ENCODE measurements around the gene GPATCH8.

The GPATCH8 gene

DNA sequence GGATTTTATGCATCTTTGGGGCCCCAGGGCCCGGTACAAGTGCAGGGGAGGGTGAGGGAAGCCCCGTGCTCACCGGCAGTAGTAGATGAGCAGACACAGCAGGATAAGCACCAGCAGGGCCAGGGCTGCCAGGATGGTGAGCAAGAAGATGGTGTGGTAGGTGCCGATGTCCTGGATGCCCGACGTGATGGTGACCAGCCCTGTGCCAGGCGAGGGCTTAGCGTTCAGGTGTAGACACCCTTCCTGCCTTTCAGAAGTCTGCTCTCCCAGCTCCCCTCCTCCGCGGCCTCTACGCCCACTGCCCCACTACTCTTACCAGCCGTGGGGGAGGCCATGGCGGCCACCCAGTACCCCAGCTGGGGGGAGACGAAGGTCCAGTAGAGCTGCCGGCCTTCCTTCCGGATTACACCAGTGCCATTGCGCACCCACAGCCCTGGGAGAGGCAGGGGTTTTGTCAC lies 147.5 kb downstream of the GPATCH8 start:
- DNase-seq (ENCODE audit: low read depth in 2 of 2) = no peak

DNA sequence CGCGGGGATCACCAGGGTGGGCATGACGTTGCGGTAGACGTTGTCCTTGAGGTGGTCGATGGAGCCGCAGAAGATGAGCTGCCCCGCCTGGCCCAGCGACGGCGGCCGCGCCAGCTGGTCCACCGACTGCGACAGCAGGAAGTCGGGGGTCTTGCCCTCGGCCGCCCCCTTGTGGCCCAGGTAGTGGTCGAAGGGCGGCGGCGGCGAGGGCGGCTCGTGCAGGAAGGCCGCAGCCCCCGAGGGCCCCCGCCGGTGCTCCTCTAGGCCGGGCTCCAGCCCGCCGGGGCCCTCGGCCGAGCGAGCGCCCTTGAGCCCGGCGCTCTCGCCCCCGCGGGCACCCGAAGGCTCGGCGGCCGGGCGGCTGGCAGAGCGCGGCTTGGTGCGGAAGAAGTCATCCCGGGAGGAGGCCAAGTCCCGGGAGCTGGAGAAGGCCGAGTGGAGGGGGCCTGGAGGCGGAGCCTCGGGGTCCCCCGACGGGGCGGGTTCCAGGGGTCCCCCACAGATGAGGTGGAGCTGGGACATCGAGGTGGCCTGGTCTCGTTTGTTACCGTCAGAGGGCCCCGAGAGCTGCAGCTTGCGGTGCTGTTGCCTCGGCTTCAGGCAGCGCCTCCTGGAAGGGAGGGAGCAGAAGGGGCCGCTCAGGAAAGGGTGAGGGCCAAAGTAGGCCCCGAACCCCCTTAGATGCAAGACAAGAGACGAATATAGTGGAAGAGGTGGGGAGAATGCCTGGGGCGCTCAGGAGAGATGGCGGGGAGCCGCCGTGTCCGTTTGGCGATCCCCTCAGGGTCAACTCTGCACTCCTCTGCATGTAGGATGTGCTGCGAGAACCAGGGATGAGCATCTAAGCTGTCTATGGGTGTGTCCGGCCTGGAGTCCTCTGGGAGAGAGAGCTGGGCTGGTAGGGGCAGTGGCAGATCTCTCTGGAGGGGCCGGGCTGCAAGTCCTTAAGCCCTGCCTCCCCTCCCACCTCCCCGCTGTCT lies 148.3 kb downstream of the GPATCH8 start:
- DNase-seq (ENCODE audit: low read depth in 2 of 2) = peak; percentile 20 to 49

DNA sequence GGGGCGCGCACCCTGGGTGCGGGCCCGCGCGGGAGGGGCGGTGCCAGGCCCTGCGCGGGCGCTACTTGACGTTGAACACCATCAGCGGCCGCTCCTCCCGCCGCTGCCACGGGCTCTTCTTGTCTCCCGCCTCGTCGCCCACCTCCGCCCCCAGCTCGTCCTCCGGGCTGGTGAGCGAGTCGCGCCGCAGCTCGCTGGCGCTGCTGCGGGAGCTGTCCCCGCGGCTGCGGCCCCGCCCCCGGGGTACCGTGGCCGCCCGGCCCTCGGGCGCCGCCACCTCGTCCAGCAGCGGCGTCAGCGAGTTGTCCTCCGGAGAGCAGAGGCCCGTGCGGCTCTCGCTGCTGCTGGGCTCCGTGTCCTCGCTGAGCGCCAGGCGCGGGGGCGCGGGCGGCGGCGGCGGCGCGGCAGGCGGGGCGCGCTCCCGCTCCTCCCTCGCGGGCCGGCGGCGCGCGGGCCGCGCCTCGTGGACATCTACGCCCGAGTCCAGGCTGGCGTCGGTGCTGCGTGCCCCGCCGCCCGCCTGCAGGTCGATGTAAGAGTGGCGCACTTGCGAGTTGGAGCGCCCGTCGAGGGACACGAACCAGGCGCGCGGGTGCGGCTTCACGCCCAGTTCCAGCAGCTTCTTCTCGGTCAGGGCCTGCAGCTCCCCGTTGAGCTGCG lies 149.4 kb downstream of the GPATCH8 start:
- DNase-seq (ENCODE audit: low read depth in 2 of 2) = no peak

DNA sequence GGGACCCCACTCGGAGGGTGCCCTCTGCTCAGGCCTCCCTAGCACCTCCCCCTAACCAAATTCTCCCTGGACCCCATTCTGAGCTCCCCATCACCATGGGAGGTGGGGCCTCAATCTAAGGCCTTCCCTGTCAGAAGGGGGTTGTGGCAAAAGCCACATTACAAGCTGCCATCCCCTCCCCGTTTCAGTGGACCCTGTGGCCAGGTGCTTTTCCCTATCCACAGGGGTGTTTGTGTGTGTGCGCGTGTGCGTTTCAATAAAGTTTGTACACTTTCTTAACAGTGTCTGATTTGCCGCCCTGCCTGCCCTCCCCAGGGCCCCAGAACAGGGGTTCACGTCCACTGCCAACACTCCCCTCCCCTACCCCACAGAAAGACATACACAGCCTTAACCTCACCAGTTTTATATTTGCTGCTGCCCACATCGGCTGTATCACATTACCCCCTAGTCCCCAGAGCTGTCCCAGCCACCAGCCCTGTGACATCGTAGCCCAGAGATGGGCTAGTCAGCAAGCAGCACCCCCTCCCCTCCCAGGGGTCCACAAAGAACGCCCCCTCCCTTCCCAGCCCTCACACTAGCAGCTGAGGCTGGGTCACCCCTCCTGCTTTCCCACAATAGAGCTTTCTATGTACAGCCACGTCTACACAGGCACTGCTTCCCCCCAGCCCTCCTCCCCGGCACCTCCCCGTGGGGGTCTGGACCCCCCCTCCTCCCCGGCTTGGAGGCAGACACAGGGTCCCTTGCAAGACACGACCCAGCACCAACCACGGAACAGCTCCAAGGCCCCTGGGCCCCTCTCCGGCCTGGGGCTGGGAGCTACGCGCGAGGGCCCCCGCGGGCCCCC lies 150.2 kb downstream of the GPATCH8 start:
- no peak for DNase-seq (ENCODE audit: low read depth in 2 of 2)

DNA sequence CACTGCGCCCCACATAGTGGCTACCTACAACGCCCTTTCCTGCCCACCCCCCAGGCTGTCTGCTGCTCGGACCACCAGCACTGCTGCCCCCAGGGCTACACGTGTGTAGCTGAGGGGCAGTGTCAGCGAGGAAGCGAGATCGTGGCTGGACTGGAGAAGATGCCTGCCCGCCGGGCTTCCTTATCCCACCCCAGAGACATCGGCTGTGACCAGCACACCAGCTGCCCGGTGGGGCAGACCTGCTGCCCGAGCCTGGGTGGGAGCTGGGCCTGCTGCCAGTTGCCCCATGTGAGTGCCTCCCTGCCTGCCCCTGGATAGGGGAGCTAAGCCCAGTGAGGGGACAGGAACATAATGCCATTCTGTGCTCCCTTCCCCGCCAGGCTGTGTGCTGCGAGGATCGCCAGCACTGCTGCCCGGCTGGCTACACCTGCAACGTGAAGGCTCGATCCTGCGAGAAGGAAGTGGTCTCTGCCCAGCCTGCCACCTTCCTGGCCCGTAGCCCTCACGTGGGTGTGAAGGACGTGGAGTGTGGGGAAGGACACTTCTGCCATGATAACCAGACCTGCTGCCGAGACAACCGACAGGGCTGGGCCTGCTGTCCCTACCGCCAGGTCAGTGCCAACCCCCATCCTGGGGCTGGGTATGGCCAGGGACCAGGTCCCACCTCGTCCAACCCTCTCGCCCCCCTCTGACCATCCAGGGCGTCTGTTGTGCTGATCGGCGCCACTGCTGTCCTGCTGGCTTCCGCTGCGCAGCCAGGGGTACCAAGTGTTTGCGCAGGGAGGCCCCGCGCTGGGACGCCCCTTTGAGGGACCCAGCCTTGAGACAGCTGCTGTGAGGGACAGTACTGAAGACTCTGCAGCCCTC lies 151.0 kb downstream of the GPATCH8 start:
- no peak for DNase-seq (ENCODE audit: low read depth in 2 of 2)

DNA sequence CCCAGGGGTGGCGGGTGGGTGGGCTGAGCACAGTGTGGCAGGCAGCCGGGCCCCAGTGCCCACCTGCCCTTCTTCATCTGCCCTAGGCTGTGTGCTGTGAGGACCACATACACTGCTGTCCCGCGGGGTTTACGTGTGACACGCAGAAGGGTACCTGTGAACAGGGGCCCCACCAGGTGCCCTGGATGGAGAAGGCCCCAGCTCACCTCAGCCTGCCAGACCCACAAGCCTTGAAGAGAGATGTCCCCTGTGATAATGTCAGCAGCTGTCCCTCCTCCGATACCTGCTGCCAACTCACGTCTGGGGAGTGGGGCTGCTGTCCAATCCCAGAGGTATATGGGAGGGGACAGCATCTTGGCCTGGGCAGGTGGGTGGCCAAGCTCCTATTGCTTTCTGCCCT lies 151.7 kb downstream of the GPATCH8 start:
- DNase-seq (ENCODE audit: low read depth in 2 of 2) = no peak

DNA sequence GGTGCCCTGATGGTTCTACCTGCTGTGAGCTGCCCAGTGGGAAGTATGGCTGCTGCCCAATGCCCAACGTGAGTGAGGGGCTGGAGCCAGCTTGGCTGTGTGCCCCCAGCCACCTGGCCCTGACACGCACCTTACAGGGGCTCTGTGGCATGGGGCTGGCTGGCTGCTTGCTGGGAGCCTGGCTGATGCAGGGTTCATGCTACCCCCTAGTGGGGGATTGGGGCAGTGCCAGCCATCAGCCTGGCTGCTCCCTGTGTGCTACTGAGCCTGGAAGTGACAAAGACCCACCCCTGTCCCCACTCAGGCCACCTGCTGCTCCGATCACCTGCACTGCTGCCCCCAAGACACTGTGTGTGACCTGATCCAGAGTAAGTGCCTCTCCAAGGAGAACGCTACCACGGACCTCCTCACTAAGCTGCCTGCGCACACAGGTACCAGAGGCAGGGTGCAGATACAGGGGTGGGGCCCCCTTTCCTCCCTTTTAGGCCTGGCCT lies 152.4 kb downstream of the GPATCH8 start:
- peak; percentile 31 to 64 for DNase-seq (ENCODE audit: low read depth in 2 of 2)

DNA sequence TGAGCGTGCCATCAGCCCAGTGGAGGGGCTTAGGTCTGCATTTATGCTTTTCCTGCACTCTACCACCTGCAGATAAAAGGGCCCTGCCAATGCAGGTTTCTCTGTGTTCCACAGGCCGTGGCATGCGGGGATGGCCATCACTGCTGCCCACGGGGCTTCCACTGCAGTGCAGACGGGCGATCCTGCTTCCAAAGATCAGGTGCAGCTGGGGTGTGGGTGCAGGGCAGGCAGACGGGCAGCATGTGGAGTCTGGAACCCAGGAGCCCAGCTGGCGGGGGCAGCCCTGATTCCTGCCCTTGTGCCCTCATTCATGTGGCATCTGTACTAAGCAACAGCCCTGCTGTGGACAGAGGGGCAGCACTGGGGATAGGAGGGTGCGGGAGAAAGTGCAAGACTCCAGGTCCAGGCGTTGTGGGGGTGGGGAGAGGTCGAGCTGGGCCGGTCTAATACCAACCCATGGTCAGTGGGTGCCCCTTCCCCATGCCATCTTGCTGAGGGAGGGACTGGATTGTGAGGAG lies 153.6 kb downstream of the GPATCH8 start:
- no peak for DNase-seq (ENCODE audit: low read depth in 2 of 2)

DNA sequence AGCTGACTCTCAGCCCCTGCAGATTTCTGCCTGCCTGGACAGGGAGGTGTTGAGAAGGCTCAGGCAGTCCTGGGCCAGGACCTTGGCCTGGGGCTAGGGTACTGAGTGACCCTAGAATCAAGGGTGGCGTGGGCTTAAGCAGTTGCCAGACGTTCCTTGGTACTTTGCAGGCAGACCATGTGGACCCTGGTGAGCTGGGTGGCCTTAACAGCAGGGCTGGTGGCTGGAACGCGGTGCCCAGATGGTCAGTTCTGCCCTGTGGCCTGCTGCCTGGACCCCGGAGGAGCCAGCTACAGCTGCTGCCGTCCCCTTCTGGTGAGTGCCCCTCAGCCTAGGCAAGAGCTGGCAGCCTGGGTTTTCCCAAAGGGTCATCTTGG lies 154.2 kb downstream of the GPATCH8 start:
- DNase-seq (ENCODE audit: low read depth in 2 of 2) = no peak

DNA sequence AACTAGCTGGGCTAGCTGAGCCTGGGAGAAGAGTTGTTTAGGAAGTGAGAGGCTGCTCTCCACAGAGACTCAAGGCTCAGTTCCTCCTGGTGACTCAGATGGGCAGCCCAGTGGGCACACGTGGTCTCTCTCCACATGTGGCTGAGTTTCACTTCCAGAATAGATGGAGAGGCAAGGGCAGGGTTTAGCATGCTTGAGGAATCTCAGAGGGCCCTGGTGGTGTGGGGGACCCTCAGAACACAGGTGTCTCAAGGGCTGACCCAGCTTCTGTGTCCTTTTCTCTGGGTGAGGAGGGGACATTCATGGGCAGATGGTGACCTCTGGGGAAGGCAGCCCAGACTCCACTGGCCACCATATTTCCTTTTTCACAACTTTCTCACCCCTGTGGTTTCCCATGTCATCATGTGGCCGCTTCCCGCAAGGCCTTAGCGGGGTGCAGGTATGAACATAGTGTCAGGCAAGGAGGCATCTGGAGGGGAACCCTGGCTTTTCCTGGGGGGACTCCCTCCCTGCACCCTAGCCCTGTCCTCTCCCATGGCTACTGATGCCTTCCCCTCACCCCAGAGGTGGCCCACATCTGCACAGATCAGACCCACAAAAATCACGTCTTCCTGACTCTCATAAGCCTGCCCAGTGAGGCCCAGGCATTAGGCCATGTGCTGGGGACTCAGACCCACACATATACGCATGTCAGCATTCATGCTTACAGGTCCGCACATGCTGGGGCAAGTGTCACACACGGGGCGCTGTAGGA lies 154.8 kb downstream of the GPATCH8 start:
- no peak for DNase-seq (ENCODE audit: low read depth in 2 of 2)
